SW 1271 (cell line): ENCODE measurements around the gene OSM.
"Not testable (repeated sequence)": the region's sequence is repeated elsewhere in the genome, so short reads cannot be mapped to it uniquely, and the experiment has no call there.

Experiments
- DNase-seq, 2 experiments: peaks; one replicate each; lab custom pipeline; 2025; lab: John Stamatoyannopoulos, UW

The OSM gene

DNA sequence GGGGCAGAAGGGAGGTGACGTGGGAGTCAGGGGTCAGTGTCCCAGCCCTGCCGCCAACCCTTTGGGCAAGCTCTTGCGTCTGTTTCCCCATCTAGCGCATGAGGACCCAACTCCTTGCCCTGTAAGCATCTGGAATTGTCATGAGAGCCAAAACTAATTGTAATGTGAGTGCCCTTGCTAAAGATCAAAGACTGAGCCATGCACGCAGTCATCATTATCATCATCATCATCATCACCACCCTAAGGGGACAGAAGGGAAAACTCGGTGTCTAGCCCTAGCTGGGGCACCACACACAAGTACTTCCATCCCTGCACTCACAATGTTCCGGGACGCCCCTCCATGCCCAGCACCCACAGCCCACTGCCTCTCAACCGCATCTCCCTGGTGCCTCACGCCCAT, 22.6 kb downstream of the OSM start:
- DNase-seq: no peak

DNA sequence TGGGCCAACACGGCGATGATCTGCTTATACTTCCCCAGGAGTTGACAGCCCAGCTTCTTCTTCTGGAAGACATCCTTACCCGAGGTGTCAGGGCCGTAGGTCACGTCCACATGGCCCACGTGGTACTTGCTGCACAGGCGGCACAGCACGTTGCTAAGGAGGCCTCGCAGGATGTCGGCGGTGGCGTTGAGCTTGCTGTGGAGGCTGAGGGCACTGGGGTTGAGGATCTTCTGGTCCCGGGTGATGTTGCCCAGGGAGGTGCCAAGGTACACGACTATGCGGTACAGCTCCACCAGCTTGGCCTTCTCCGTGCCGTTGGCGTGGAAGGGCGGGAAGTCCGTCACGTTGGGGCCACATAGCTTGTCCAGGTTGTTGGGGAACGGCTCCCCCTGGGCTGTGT, 23.0 kb downstream of the OSM start:
- DNase-seq: no peak

DNA sequence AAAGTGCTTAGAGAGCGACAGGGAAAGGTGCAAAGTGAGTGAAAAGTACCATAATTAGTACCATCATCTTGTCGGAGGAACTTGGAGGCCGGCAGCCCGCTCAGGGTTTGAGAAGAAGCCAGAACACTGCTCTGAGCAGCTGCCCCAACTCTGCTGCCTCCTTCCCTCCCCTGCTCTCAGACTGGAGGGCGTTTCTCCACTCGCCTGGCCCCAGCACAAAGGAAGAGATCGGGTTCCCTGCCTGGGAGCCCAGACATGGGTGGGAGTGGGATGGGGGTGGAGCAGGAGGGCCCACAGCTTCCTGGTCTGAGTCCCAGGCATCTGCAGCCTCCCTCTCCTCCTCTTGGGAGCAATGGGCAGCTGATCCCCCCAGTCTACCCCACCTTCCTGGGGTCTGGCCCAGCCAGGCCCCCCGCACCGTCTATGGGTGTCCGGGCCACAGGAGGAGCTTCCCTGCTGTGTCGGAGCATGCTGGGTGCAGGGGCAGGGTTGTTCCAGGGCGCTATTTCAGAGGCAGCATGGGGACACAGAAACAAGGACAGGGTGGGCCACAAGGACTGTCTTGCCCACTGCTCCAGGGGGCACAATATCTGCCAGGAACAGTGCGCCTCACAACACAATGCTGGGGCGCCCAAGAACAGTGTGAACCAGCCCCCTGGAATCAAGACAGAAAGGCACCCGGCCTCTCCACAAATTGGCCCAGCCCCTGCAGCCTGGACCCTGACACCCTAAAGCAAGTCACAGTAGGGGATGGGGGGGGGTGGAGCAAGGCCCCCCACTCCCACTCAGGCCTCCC, 24.9 kb downstream of the OSM start:
- no peak for DNase-seq

DNA sequence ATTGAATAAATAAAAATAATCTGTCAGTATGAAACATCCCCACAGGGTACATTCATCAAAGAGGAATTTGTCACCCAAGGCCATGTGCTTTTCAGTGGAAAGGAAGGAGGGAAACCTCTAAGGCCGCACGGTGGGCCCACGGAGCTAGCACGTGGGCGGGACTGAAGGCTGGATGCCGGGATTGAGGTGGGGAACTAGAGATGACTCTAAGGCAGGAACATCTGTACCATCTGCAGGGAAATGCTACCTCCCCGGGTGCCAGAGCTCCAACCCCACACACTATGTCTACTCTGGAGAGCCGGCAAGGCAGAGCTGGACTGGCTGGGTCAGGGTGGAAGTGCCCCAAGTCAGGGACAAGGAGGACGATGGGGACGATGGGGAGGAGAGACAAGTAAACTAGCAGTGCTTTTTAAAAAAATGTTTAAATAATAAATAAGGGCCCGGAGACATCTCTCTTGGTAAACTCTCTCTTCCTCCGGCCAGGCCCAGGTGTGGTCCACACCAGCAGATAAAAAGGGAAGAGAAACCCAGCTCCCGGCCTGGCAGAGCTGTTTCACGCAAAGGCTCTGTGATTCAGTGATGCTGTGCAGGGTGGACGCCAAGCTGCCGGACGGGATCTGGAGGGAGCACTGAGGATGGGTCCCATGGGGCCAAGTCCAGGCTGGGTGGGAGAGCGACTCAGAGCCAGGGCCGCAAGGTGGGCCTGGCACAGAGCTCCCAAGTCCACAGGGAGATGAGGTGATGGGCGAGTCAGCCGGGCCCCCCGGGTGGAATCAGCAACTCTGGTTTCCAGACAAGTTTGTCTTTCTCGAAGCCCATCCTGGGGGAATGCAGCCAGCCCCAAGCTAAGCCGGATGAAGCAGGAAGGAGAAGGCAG, 25.9 kb downstream of the OSM start:
- DNase-seq: no peak

DNA sequence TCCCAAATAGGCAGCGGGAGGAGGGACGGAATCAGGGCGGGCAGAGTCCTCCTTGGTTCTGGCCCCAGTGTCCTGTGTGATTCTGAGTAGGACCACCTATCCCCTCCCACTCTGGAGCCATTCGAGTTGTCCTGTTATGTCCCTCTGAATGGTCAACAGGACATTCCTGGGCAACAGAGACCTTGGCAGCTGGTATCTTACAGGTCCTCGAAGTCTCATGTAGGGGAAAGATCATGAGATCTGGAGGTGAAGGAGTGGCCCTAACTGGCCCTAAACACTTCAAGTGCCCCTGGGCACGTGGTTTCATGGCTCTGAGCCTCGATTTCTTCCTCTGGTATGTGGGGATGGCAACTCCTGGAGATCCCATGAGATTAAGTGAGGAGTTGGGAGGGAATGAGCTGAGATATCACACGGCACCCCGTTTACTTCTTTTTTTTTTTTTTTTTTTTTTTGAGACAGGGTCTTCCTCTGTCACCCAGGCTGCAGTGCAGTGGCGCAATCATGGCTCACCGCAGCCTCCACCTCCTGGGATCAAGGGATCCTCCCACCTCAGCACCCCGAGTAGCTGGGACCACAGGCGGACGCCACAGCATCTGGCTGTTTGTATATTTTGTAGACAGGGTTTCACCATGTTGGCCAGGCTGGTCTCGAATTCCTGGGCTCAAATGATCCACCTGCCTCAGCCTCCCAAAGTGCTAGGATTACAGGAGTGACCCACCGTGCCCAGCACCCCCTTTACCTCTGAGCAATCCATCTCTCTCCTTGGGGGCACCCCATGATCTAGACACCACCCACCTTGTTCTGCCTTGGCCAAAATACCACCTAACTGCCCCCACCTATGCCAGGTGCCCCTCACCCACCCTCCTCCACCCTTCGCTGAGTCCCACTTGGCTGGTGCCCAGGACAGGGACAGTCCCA, 26.9 kb downstream of the OSM start:
- DNase-seq: no peak

DNA sequence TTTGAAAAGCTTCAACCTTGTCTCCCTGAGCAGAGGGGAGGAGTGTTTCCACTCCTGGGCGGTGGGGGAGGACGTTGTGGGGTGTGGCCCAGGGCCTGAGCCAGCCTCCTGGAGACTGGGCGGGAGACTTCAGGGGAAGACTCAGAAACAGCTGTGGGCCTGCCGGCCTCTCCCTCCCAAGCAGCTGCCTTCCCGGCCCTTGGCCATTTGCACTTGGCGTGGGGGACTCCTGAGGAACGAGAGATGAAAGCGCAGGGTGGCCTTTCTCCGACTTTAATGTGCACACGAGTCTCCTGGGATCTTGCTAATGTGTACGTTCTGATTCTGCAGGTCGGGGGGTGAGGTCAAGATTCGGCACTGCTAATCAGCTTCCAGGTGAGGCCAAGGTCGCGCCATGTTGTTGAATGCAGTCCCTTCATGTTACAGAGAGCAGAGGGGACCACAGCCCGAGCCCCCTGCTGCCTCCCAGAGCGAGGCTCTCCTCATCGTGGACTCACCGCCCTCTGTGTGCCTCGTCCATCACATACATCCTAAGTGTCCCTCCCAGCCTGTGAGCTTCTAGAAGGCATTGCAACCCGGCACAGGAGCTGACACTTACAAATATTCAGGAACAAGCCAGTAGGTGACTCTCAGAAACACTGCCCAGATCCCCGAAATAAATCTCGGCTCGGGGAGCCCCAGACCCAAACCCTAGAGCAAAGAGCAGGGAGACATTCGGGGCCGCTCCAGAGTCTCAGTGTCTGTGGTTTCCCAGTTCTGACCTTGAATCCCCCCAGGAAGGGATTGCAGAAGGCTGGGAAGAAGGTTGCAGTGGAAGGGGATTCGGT, 27.8 kb downstream of the OSM start:
- DNase-seq: no peak

DNA sequence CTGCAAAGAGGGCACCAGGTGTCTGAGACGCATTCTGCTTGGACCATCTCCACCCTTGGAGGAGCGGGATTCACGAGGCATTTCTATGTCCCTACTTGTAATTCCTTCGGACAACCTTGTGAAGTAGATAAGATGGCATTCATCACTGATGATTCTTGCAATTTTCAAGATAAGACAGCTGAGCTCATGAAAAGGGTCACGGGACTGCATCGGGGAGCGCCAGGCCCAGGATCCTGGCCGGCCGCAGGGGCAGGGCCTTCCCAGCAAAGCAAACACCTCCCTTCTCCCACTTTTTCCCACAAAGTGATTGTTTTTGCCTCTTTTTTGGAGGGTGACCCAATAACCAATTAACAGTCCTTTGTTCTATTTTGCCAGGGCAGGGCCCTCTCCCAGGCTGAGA, 28.5 kb downstream of the OSM start:
- DNase-seq: no peak

DNA sequence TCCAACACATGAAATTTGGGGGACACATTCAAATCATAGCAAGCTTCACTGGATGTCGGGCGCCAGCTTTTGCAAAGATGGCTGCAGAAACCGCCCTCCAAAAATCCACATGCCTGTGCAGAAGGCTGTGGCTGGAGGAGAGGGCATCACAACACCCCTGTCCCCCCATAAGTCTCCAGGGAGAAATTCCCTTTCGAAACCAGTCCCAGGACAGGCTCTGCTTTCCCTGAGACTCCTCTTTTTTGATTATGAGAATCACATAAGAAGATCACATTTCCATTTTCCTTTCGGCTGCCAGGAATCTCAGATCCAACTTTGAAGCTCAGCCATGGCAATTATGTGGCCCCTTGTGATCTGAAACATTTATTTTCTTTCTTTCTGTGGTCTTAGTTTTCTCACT, 29.8 kb downstream of the OSM start:
- no peak for DNase-seq

DNA sequence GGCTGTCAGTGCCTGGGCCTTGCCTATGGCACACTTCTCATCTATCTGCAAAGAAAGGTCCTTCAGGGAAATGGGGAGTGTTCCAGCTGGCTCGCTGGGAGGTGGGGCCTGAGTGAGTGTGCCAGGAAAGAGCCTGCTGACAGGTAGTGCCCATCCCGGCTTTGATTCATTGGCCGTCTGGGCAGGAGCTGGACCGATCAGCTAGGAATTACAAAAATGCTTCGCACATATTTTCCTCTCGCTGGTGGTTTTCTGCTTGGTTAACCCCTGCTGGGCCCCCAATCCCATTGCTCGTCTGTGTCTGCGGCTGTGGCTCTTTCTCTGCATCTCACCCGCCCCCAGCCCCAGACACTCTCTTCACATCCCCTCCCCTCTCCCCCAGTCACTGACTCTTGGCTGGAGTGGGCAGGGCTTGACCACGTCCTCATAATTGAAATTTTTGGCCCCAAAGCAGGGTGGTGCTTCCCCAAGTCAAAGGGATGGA, 30.9 kb downstream of the OSM start:
- peak in 1 of 2 experiments; percentile 49 for DNase-seq

DNA sequence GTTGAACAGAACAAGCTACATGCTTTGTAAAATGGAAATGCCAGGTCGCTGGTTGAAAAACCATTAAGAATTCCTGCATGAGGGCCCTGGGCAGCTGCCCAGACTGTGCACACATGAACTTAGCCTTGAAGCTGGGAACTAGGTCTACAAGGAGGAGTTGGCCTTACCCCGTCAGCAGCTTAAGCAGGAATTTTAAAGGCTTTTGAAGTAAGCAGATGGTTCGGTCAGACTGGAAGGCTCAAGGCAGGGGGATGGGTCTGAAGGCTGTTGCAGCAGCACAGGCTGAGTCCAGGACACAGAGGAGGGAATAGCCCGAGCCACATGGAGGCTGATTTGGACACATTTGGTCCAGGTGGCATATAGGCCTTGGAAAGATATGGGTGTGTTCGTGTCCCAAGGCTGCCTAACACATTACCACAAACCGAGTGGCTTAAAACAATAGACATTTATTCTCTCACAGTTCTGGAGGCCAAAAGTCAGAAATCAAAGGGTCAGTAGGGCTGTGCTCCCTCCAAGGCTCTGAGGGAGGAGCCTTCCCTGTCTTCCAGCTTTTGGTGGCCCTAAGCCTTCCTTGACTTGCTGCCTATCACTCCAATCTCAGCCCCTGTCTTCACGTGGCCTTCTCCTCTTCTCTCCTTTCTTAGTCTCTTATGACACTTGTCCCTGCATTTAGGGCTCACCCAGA, 31.7 kb downstream of the OSM start:
- DNase-seq: no peak

DNA sequence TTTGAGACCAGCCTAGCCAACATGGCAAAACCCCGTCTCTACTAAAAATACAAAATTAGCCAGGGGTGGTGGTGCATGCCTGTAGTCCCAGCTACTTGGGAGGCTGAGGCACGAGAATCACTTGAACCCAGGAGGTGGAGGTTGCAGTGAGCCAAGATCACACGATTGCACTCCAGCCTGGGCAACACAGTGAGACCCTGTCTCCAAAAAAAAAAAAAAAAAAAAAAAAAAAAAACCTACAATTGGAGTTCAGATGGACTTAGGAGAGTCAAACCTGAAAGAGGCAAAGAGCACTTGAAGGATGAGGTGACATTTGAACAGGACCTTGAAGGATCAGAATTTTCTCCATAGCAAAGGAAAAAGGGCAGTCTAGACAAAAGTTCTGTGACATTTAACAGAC, 32.3 kb downstream of the OSM start:
- not testable (repeated sequence) for DNase-seq

DNA sequence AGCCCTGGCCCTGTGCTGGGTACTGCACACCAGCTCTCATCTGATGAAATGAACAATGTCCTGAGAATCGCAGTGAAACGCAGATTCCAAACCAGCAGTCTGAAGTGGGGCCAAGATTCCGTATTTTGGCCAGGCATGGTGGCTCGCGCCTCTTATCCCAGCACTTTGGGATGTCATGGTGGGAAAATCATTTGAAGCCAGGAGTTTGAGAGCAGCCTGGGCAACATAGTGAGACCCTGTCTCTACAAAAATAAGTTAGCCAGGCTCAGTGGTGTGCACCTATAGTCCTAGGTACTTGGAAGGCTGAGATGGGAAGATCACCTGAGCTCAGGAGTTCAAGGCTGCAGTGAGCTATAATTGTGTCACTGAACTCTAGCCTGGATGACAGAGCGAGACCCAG, 33.1 kb downstream of the OSM start:
- DNase-seq: no peak

DNA sequence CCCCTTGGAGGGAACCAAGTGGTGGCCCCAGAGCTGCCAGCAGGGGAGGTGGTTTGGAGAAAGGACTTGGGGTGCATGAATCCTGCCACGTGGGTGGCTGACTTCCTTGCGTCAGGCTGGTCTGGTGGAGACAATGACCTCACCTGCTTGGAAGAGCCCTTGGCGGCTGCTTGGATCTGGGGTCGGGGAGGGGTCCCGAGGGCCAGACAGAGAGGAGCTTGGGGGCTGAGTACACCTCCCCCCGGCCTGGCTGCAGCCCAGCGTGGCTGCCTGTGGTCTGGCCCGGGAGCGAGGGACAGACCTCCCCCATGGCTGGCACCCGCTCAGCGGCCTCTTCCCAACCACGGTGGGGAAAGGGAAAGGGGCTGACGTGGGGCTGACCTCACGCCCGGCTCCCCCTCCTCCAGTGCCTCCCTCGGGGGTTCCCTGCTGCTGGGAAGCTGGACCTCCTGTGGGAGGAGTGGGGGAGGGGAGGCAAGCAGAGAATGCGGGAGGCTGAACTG, 33.9 kb downstream of the OSM start:
- DNase-seq: no peak

DNA sequence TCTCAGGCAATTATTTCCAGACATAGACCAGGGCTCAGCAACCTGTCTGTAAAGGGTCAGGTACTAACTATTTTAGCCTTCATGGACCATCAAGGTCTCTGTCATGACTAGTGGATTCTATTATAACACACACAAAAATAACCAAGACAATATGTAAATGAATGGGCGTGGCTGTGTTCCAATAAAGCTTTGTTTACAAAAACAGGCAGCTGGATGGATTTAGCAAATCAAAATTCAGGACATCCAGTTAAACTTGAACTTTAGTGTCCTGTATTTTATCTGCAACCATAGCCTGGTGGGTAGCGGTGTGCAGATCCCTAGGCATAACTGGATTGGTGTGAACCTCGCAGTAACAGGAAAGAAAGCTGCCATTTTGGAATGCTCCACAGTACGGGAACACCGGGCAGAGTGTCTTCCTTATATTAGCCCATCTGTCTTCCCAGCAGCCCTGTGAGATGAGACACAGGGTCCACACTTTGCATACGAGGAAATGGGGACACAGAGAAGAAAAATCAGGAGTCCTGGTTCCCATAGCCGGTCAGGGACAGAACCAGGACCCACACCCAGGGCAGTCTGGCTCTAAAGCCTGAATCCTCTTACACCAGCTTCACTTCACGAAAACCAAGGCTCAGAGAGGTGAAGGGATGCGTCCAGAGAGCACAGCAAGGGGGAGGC, 35.7 kb downstream of the OSM start:
- DNase-seq: no peak

DNA sequence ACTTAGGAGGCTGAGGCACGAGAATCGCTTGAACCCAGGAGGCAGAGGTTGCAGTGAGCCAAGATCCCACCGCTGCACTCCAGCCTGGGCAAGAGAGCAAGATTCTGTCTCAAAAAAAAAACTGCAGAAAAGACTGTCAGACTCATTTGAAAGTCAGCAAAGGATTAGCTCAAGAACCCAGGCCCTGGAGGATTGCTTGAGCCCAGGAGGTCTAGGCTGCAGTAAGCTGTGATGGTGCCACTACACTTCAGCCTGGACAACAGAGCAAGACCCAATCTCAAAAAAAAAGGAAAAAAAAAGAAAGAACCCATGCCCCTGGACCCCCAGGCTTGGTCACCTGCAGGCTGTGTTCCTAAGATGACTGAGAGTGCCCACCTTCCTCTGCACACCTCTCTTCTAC, 36.3 kb downstream of the OSM start:
- DNase-seq: no peak

DNA sequence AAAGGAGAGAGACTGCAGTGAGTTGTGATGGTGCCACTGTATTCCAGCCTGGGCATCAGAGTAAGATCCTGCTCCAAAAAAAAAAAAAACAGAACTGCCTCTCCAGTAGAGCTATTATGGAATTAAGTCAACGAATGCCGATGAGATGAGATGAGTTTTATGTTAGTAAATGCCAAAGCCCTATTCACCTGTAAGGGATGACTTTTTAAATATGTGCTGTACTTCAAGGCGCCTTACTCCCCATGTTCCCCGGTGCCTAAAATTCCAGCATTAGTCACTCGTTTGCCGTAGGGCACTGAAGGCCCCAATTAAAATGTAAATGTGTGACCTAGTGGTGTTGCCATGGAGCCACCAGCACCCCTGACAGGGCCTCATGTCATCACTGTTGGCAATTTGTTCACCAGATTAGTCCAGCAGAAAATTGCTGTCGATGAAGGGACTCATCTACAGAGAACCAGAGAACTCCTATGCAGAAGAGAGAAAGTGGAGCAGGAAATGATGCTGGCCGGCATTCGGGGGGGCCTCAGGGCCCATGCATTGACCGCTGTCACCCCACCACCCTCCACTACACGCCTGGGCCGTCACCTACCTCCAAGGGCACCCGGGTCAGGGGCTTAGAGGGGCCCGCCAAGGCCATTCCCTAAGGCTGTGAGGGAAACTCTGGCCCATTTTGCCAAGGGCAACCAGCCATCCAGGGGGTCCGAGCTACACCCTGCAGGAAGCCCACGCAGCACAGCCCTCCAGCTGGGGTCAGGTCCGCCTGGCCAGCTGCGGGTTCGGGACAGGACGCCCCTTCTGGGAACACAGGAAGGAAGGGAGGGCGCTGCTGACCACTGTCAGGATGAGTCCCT, 37.9 kb downstream of the OSM start:
- no peak for DNase-seq

DNA sequence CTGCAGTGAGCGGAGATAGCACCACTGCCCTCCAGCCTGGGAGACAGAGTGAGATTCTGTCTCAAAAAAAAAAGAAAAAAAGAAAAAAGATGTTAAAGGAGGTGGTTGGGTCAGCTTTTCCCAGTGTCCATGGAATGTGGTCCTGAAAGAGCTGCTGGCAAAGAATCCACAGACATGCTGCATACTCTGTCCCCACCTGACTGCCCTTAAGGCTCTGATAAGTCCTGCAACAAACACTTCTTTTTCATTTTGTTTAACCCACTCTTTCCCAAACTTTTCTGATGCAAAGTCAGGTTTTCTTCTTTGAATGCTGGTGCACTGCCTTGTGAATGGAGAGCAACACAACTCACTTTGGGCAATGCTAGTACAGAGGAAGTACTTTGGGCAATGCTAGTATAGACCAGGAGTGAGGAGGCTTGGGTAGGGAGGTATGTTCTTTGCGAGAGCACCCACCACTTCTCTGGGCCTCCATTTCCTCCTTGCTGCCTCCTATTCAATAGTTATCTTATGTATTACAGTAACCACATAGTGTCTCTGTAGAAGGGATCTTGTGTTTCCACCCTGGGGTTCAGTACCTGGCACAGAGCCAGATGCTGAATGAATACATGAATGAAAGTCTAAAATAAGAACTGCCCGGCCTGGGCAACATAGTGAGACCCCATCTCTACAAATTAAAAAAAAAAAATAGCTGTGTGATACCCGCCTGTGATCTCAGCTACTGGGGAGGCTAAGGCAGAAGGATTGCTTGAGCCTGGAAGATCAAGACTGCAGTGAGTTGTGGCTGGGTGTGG, 39.0 kb downstream of the OSM start:
- no peak for DNase-seq

DNA sequence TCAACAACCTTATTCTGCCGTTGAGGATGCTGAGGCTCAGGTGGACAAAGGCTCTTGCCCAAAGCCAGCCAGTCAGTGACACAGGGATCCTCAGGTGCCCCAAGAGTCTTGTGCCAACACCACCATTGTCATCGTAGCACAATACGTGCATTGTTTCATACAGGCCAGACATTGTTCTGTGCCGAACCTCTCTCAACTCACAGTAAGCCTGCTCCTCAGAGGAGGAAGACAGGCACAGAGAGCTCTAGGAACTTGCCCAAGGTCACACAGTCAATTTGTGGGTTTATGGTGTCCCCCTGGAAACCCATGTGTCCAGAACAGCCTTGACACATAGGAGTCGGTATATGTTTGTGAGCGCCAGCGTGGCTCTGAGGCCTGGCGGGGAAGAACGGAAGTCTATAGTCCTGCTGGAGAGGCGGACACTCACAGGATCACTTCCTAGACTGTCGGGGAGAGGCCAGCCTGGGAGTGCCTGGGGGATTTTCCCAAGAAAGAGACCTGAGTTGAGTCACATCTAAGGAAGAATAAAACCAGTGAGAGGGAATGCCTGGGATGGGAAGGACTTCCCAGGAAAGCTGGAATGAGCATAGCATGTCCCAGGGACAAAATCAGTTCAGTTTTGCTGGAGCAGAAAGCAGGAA, 40.3 kb downstream of the OSM start:
- no peak for DNase-seq
